HEK293 (cell line): Measurements from ENCODE around the gene HS3ST3A1.

Source experiments
- CTCF ChIP-seq: fragments of 450-650 bp; formaldehyde crosslinking; IDR thresholded peaks from 2 replicates; pipeline ENCODE4 v1.5.1; 2016; ENCODE audit warnings: missing biosample characterization, missing genetic modification characterization
- ZBTB21 ChIP-seq: fragments of 450-650 bp; formaldehyde crosslinking; IDR thresholded peaks from 2 replicates; pipeline ENCODE4 v1.5.1; 2017; ENCODE audit warnings: missing biosample characterization, missing genetic modification characterization
- ZNF23 ChIP-seq: fragments of 450-650 bp; formaldehyde crosslinking; IDR thresholded peaks from 2 replicates; pipeline ENCODE4 v1.5.1; 2016; ENCODE audit warnings: missing biosample characterization, missing genetic modification characterization, borderline replicate concordance
- ZNF629 ChIP-seq: fragments of 450-650 bp; formaldehyde crosslinking; IDR thresholded peaks from 2 replicates; pipeline ENCODE4 v1.5.1; 2017; ENCODE audit warnings: missing biosample characterization, missing genetic modification characterization
- ZNF707 ChIP-seq: fragments of 450-650 bp; formaldehyde crosslinking; IDR thresholded peaks from 2 replicates; pipeline ENCODE4 v1.5.1; 2016; ENCODE audit warnings: missing biosample characterization, missing genetic modification characterization
- ZNF785 ChIP-seq: fragments of 450-650 bp; formaldehyde crosslinking; IDR thresholded peaks from 2 replicates; pipeline ENCODE4 v1.5.1; 2016; ENCODE audit warnings: missing biosample characterization, missing genetic modification characterization

GRCh38 chr17:13600475-13601321 is 1.0 kb downstream of the HS3ST3A1 start:
- TF ChIP-seq ZNF629 (tag by site-specific recombination): no peak
- TF ChIP-seq ZNF785 (tag by site-specific recombination): no peak
- TF ChIP-seq CTCF: peak; percentile 36
- TF ChIP-seq ZNF707 (tag by site-specific recombination): no peak
- TF ChIP-seq ZBTB21 (tag by site-specific recombination): no peak
- no peak for TF ChIP-seq ZNF23 (tag by site-specific recombination)
